22Rv1 (cell line): ENCODE results near the gene DPP8.

Experiments used
- CTCF ChIP-seq: fragments of 450-650 bp; IDR thresholded peaks from 2 replicates; pipeline ENCODE4 v1.5.1; 2017; ENCODE audit warnings: mild to moderate bottlenecking
- ZFX ChIP-seq: fragments of 450-650 bp; IDR thresholded peaks from 2 replicates; pipeline ENCODE4 v1.6.1; 2017; ENCODE audit warnings: antibody characterized with exemption, borderline replicate concordance

GRCh38 chr15:65484876-65485275 lies 32.6 kb downstream of the DPP8 start:
- TF ChIP-seq CTCF (no peak), ZFX (no peak)
